HCT116 (cell line): ENCODE measurements around the gene ZC3H7A.

Source experiments
- CTCF ChIP-seq, 3 experiments: fragments of 200-600 bp in 1 of 3; sonication (generic) in 1 of 3; IDR thresholded peaks in 2 of 3; conservative IDR thresholded peaks in 1 of 3; 2 replicates each; pipeline ENCODE4 v1.5.1; 2012 to 2017; ENCODE audit warnings: low read depth in 2 of 3, low read length in 2 of 3, antibody characterized with exemption in 1 of 3, borderline replicate concordance in 1 of 3, control low read depth in 1 of 3, mild to moderate bottlenecking in 1 of 3, mixed read lengths in 1 of 3, mixed run types in 1 of 3, moderate library complexity in 1 of 3; ENCODE audit not compliant: insufficient read depth in 1 of 3
- EZH2 ChIP-seq: fragments of 200-600 bp; sonication (generic); IDR thresholded peaks from 2 replicates; pipeline ENCODE4 v1.6.1; 2017; ENCODE audit warnings: antibody characterized with exemption, mixed run types
- POLR2A ChIP-seq: IDR thresholded peaks from 2 replicates; pipeline ENCODE4 v1.7.0; 2011; ENCODE audit warnings: borderline replicate concordance; ENCODE audit not compliant: insufficient read depth, insufficient read length; ENCODE audit errors: extremely low read depth
- ZNF274 ChIP-seq: fragments of 200-500 bp; sonication (Bioruptor generic); IDR thresholded peaks from 2 replicates; pipeline ENCODE4 v1.6.1; 2014; ENCODE audit warnings: mild to moderate bottlenecking, low read depth, low read length, inconsistent platforms

- TF ChIP-seq CTCF (IDR thresholded peaks at IDR 0.05 in 2 of 3, conservative IDR thresholded peaks at IDR 0.05 in 1 of 3; ENCODE audit: borderline replicate concordance in 1 of 3, insufficient read depth in 1 of 3, low read depth in 2 of 3, low read length in 2 of 3) (no peak), POLR2A (no peak), ZNF274 (no peak), EZH2 (no peak)
Observed at GRCh38 chr16:11708421-11708820, 88.6 kb downstream of the ZC3H7A start.
